ENCODE results near the gene PRKCE. TPM values are rescaled to one million over a fixed set of nuclear protein-coding genes. Genes with fewer than 3 reads are reported as not detected.

PRKCE gene
- total RNA-seq, 1 experiment from 2014 or later, result 21.7 TPM

DNA sequence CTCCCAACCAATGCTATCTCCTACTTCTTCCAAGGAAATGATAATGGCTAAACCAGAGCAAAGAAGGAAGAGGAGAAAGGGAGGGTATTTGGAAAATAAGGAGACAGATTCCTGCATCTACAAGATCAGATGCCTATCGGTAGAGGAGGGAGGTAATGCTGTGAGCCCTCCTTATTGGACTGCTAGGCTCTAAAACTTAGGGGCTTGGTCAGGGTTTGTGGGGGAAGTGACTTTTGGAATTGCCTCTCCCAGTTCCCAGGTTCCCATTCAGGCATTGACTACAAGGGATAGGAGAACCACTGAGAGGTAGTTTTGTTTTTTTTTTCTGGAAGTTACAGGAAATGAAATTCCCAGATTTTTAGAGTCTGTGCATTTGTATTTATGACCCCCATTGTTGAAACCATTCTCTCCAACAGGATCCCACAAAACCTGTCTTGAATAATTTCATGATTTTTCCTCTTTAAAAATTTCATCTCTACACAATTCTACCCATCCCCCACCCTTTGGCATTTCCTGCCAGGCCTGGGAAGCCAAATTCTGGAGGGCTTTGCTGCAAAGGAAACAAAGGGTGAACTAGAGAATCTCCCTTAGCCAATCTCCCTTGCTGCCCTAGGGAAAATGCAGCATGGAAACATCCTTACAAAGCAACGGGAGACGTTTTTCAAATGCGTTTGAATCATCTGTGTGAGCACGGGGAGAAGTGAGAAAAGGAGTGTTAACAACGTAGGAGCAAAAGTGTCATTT lies 363.6 kb downstream of the PRKCE start:
- no TSS peak for BruUV-seq (replicated peaks)
- no peak for DNase-seq
- ChIA-PET POLR2A (ENCODE audit: unreplicated experiment) (interaction anchor here (0.6 kb wide), 1 partner anchor 262 kb away, joined by 11 read pairs; no protein-coding TSS in a partner anchor), CTCF (no interaction called here)
- Histone ChIP-seq H3K4me2 (no peak overlapping the region), H4K20me1 (ENCODE audit: insufficient read depth) (no peaks in the 10 kb centered on the region), H3K79me2 (ENCODE audit: low read depth) (no peaks in the 10 kb centered on the region), H3K9me2 (ENCODE audit: insufficient read depth) (no peaks in the 10 kb centered on the region), H3K36me3 (ENCODE audit: low read depth) (peaks cover 5% of the 10 kb centered on the region; the same call in 1 of the 2 replicates), H3F3A (ENCODE audit: insufficient read depth, low read depth) (no peaks in the 10 kb centered on the region), H3K4me3 (no peak overlapping the region), H3K27me3 (ENCODE audit: insufficient read depth, low read depth) (no peaks in the 10 kb centered on the region), H3K4me1 (replicated peaks; ENCODE audit: insufficient read depth) (no peaks in the 10 kb centered on the region), H3K9me3 (ENCODE audit: insufficient read depth, low read depth) (no peaks in the 10 kb centered on the region), H2AFZ (no peak overlapping the region), H3K27ac (no peak overlapping the region)
- intact Hi-C loops (cut with micrococcal nuclease; ENCODE audit: unreplicated experiment), result loop anchor here (5.0 kb wide), 1 partner anchor 47 kb away; no protein-coding TSS in a partner anchor
- TF ChIP-seq EZH2 (IDR thresholded peaks at IDR 0.05; ENCODE audit: low read depth), result no peak

DNA sequence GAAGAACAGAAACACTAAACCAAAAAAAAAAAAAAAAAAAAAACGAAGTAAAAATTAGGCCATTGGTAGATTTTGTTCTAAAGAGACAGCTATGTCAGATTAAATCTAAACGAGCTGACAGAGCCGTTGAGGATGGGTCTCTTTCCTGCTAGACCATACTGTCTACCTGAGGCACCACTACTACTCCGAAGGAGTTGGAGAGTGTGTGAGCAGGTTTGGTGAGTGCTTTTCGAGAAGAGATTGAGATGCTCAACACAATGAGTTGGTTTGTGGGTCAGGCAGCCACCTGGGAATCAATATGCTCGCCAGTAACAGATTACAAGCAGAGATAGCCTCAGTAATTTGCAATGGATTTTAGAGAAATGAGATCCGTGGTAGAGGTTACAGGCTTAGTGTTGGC lies 364.2 kb downstream of the PRKCE start:
- ChIA-PET POLR2A (ENCODE audit: unreplicated experiment) (interaction anchor here (0.6 kb wide), 1 partner anchor 262 kb away, joined by 11 read pairs; no protein-coding TSS in a partner anchor), CTCF (no interaction called here)
- H3K27ac ChIP-seq, result no peak overlapping the region
- no peak overlapping the region for H3K4me2 ChIP-seq
- no peaks in the 10 kb centered on the region for H3K27me3 ChIP-seq (ENCODE audit: insufficient read depth, low read depth)
- no peak overlapping the region for H2AFZ ChIP-seq
- no peak for DNase-seq
- intact Hi-C loops (cut with micrococcal nuclease; ENCODE audit: unreplicated experiment), result no loop called here
- H3K4me3 ChIP-seq, result no peak overlapping the region
- no peaks in the 10 kb centered on the region for H3K79me2 ChIP-seq (ENCODE audit: low read depth)
- H3K9me2 ChIP-seq (ENCODE audit: insufficient read depth), result no peaks in the 10 kb centered on the region
- H3K9me3 ChIP-seq (ENCODE audit: insufficient read depth, low read depth), result no peaks in the 10 kb centered on the region
- no peaks in the 10 kb centered on the region for H3K4me1 ChIP-seq (replicated peaks; ENCODE audit: insufficient read depth)
- TF ChIP-seq, protein P1, sequence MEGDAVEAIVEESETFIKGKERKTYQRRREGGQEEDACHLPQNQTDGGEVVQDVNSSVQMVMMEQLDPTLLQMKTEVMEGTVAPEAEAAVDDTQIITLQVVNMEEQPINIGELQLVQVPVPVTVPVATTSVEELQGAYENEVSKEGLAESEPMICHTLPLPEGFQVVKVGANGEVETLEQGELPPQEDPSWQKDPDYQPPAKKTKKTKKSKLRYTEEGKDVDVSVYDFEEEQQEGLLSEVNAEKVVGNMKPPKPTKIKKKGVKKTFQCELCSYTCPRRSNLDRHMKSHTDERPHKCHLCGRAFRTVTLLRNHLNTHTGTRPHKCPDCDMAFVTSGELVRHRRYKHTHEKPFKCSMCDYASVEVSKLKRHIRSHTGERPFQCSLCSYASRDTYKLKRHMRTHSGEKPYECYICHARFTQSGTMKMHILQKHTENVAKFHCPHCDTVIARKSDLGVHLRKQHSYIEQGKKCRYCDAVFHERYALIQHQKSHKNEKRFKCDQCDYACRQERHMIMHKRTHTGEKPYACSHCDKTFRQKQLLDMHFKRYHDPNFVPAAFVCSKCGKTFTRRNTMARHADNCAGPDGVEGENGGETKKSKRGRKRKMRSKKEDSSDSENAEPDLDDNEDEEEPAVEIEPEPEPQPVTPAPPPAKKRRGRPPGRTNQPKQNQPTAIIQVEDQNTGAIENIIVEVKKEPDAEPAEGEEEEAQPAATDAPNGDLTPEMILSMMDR (conservative IDR thresholded peaks at IDR 0.05), result no peak
- no peak for TF ChIP-seq EZH2 (IDR thresholded peaks at IDR 0.05; ENCODE audit: low read depth)
- no peaks in the 10 kb centered on the region for H4K20me1 ChIP-seq (ENCODE audit: insufficient read depth)
- no peaks in the 10 kb centered on the region for H3F3A ChIP-seq (ENCODE audit: insufficient read depth, low read depth)
- no TSS peak for BruUV-seq (replicated peaks)
- H3K36me3 ChIP-seq (ENCODE audit: low read depth), result peaks cover 5% of the 10 kb centered on the region; the same call in 1 of the 2 replicates

DNA sequence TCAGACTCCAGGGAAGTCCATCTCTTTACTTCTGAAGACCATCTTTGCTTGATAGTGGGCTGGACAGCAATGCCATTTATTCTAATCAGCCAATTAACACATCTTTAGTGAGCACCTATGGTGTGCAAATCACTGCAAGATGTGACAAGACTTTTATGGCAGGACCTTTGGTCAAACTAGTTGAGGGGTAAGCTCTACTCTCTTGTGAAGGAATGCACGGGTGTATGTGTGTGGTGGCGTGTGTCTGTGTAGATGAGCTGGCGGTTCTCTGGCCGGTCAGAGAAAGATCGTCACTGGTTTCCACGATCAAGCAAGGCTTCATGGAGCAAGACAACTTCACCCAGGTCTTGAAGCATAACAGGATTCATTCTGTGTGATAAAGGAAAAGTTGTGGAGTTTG lies 364.6 kb downstream of the PRKCE start:
- H3K79me2 ChIP-seq (ENCODE audit: low read depth), result no peaks in the 10 kb centered on the region
- H3K27me3 ChIP-seq (ENCODE audit: insufficient read depth, low read depth), result no peaks in the 10 kb centered on the region
- peaks cover 5% of the 10 kb centered on the region; the same call in 1 of the 2 replicates for H3K36me3 ChIP-seq (ENCODE audit: low read depth)
- H3K9me2 ChIP-seq (ENCODE audit: insufficient read depth), result no peaks in the 10 kb centered on the region
- no TSS peak for BruUV-seq (replicated peaks)
- no peak overlapping the region for H3K4me2 ChIP-seq
- H3F3A ChIP-seq (ENCODE audit: insufficient read depth, low read depth), result no peaks in the 10 kb centered on the region
- no peak for TF ChIP-seq EZH2 (IDR thresholded peaks at IDR 0.05; ENCODE audit: low read depth)
- TF ChIP-seq, protein P1 (conservative IDR thresholded peaks at IDR 0.05), result no peak
- intact Hi-C loops (cut with micrococcal nuclease; ENCODE audit: unreplicated experiment), result no loop called here
- DNase-seq, result no peak
- no peaks in the 10 kb centered on the region for H4K20me1 ChIP-seq (ENCODE audit: insufficient read depth)
- no peak overlapping the region for H3K4me3 ChIP-seq
- ChIA-PET CTCF (no interaction called here), POLR2A (ENCODE audit: unreplicated experiment) (interaction anchor here (0.6 kb wide), 1 partner anchor 261 kb away, joined by 11 read pairs; no protein-coding TSS in a partner anchor)
- H3K4me1 ChIP-seq (replicated peaks; ENCODE audit: insufficient read depth), result no peaks in the 10 kb centered on the region
- H3K27ac ChIP-seq, result no peak overlapping the region
- H2AFZ ChIP-seq, result no peak overlapping the region
- H3K9me3 ChIP-seq (ENCODE audit: insufficient read depth, low read depth), result no peaks in the 10 kb centered on the region
